Hypothalamus (tissue), 51 donors: ENCODE measurements around the gene MINK1.
"Not testable (repeated sequence)": the region's sequence is repeated elsewhere in the genome, so short reads cannot be mapped to it uniquely, and the experiment has no call there.

Source experiments
- DNase-seq, 51 donors: peaks; one replicate each; lab custom pipeline; 2025; lab: John Stamatoyannopoulos, UW

MINK1 gene

DNA sequence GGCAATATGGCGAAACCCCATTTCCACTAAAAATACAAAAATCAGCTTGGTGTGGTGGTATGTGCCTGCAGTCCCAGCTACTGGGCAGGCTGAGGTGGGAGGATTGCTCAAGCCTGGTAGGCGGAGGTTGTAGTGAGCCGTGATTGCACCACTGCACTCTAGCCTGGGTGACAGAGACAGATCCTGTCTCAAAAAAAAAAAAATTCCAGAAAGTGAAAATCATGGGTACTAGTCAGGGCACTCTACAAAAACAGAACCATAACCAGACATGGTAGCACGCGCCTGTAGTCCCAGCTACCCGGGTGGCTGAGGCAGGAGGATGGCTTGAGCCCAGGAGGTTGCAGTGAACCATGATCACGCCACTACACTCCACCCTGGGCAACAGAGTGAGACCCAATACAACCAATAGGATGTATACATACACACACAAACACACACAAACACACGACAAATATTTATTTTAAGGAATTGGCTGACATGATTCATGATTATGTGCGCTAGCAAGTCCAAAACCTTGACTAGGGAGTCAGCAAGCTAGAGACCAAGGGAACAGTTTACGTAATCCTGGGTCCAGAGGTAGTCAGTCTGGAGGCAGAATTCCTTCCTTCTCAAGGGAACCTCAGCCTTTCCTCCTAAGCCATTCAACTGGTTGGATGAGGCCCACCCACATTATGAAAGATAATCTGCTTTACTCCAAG, 87.4 kb downstream of the MINK1 start:
- DNase-seq, result no peak

DNA sequence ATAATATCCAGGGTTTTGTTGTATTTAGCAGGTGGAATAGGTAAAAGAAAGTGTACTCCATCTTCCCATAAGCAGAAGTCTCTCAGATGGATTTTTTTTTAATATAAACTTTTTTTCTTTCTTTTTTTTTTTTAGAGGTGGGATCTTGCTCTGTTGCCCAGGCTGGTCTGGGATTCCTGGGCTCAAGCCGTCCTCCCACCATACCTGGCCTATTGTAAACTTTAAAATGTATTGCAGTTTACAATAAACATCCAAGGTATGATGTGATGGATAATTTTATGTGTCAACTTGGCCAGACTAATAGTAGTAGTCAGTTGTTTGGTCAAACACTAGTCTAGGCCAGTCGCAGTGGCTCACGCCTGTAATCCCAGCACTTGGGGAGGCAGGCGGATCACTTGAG, 88.2 kb downstream of the MINK1 start:
- DNase-seq, result no peak

DNA sequence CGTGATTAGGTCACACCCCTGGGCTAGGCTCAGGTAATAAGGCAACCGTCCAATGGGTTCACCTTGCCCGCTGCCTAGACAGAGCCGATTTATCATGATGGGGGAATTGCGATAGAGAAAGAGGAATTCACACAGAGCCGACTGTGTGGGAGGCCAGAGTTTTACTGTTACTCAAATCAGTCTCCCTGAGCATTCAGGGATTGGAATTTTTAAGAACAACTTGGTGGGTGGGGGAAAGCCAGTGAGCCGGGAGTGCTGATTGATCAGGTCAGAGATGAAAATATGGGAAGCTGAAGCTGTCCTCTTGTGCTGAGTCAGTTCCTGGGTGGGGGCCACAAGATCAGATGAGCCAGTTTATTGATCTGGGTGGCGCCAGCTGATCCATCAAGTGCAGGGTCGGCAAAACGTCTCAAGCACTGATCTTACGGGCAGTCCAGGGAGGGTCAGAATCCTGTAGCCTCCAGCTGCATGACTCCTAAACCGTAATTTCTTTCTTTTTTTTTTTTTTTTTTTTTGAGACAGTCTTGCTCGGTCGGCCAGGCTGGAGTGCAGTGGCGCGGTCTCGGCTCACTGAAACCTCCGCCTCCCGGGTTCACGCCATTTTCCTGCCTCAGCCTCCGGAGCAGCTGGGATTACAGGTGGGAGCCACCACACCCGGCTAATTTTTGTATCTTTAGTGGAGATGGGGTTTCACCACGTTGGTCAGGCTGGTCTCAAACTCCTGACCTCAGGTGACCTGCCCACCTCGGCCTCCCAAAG, 93.6 kb downstream of the MINK1 start:
- DNase-seq, result not testable (repeated sequence)

DNA sequence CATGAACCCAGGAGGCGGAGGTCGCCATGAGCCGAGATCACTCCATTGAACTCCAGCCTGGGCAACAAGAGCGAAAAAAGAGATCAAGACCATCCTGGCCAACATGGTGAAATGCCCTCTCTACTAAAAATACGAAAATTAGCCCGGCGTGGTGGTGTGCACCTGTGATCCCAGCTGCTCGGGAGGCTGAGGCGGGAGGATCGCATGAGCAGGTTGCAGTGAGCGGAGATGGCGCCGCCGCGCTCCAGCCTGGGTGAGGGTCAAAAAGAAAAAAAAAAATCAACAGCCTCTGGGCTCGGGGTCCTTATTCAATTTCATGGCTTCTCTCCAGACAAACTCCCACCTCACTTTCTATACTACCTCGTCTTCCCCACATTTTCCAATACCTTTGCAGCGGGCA, 95.7 kb downstream of the MINK1 start:
- no peak for DNase-seq

DNA sequence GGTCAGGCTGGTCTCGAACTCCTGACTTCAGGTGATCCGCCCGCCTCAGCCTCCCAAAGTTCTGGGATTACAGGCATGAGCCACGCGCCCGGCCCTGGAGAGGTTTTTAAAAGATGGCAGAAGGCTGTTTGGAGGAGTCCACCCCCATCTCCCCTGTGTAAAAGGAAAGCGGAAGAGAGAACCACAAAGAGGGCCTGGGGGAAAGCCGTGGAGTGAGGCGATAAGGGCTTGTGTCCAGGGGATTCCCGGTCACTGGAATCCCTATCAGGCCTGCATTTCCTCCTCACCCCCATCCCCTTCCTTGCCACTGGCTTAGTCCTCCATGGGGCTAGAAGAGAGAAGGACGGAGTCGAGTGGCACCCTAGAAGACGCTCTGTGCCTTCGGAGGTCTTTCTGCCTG, 98.8 kb downstream of the MINK1 start, which contains the start of gene GP1BA:
GP1BA (plus strand) TSS at position 315 of the 400 bp plus-strand sequence. CDS start 328 bp downstream, outside the sequence.
- no peak for DNase-seq

DNA sequence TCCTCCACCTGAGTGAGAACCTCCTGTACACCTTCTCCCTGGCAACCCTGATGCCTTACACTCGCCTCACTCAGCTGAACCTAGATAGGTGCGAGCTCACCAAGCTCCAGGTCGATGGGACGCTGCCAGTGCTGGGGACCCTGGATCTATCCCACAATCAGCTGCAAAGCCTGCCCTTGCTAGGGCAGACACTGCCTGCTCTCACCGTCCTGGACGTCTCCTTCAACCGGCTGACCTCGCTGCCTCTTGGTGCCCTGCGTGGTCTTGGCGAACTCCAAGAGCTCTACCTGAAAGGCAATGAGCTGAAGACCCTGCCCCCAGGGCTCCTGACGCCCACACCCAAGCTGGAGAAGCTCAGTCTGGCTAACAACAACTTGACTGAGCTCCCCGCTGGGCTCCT, 99.6 kb downstream of the MINK1 start:
- no peak for DNase-seq

DNA sequence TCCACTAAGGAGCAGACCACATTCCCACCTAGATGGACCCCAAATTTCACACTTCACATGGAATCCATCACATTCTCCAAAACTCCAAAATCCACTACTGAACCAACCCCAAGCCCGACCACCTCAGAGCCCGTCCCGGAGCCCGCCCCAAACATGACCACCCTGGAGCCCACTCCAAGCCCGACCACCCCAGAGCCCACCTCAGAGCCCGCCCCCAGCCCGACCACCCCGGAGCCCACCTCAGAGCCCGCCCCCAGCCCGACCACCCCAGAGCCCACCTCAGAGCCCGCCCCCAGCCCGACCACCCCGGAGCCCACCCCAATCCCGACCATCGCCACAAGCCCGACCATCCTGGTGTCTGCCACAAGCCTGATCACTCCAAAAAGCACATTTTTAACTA, 100.5 kb downstream of the MINK1 start:
- no peak for DNase-seq

DNA sequence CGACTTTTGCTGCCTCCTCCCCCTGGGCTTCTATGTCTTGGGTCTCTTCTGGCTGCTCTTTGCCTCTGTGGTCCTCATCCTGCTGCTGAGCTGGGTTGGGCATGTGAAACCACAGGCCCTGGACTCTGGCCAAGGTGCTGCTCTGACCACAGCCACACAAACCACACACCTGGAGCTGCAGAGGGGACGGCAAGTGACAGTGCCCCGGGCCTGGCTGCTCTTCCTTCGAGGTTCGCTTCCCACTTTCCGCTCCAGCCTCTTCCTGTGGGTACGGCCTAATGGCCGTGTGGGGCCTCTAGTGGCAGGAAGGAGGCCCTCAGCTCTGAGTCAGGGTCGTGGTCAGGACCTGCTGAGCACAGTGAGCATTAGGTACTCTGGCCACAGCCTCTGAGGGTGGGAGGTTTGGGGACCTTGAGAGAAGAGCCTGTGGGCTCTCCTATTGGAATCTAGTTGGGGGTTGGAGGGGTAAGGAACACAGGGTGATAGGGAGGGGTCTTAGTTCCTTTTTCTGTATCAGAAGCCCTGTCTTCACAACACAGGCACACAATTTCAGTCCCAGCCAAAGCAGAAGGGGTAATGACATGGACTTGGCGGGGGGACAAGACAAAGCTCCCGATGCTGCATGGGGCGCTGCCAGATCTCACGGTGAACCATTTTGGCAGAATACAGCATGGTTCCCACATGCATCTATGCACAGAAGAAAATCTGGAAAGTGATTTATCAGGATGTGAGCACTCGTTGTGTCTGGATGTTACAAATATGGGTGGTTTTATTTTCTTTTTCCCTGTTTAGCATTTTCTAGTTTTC, 101.2 kb downstream of the MINK1 start:
- DNase-seq, result peak in 3 of 51 donors; percentile 8 to 12 (median 9)

DNA sequence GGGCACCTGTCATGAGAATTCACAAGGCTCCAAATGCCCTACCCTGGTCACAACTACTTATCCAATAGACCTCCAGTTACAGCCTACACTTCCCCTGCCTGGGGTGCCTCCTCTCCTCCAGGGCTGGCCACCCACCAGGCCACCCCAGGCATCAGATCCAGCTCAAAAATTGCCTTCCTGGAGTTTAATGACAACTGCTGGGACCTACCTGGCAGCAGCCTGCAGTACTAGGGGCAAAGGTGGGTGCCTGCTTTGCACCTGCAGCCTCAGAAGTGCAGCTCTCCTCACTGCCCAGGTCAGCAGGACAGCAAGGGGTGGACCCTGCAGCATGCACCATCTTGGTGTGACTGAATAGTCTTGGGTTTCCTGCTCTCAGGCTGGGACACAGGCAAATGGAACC, 102.5 kb downstream of the MINK1 start:
- DNase-seq, result no peak

DNA sequence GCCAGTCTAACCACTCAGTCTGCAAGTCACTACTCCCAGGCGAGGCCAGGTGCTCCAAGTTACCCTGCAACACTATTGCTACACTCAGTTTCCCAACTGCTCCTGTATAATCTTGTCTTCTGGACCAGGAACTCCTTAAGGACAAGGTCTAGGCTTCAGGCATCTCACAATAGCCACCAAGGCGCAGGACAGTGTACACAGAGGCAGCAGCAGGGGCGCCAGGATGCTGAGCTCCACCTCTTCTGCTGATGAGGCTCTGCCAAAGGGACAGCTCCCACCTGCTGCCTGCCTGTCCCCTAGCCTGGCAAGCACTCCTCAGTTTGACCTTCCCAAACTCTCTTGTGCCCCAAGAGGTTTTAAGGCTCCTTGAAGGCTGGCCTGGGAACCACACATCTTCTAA, 103.3 kb downstream of the MINK1 start:
- no peak for DNase-seq

DNA sequence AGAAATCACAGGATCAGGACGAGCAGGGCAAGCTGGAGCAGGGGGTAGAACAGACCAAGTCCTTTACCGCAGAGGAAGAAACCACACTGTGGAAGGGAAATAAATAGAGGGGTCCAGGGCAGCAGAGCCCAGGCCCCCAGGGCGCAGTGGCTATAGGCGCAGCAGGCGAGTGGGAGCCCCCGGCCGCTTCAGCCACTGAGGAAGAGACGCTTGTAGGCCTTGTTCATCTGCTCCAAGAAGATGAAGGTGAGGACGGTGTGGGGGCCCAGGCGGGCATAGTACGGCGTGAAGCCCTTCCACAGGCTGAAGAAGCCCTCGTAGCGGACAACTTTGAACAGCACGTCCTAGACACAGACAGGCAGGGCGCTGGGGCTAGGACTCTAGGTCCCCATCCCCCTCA, 104.4 kb downstream of the MINK1 start:
- DNase-seq, result no peak

DNA sequence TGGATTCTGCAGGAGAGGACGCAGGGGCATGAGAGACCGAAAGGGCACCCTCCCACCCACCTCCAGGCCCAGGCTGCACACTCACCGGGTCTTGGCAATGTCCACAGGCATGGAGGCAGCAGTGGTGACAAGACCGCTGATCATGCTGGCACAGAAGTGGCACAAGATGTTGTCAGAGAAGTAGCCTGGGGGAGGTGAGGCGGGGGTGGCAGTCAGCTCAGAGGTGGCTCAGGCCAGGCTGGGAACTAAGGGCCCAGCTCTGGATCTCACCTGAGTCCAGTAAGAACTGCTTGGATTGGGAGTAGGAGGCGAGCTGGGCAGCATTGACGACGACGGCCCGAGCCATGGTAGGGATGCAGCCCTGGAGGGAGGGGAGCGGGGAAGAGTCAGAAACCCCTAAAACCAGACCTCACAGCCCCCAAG, 104.9 kb downstream of the MINK1 start:
- no peak for DNase-seq

DNA sequence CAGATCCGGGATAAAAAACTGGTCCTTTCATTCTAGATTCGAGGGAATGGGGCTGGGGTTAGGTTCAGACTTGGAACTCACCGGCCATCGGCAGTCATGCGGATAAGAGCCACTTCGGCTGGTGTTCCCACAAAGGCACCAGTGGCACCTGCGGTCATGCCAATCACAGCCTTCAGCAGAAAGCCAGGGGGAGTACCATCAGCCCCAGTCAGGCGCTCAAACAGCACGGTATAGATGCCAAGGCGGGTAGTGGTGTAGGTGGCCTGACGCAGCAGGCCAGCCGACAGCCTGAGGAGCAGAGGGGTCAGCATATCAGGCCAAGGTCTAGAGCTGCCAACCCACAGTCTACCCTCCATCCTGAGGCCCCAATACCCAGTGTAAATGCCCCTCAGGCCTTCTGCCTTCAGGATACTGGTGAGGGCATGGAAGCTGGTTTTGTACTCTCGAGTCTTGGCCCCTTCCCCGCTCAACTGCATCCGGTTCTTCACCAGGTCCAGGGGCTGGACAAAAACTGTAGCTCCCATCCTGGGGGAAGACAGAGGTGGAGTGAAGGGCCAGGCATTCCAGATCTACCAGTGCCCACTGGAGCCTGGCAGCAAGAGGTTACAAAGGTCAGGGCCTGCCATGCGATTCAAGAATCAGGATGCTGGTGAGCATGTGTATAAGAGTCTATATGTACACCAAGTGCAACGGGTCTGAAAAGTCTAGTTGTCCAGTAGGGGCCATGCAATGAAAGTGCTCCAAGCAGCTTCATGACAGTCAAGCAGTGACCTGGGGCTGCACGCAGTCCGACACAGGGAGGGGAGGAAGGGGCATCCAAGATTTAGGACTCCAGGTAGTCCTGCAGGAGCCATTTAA, 105.8 kb downstream of the MINK1 start:
- DNase-seq, result no peak

DNA sequence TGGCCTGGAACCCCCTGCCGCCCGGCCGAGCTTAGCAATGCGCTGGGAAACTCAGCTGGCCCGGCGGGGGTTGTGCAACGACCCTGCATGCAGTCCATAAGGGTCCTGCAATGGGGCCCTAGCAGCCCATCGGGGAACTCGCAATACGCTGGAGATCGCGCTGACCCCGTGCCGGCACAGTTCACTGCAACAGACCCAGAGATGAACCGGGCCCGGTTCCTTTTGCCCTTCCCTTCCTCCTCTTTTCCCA, 106.3 kb downstream of the MINK1 start:
- DNase-seq, result peak in 3 of 51 donors; percentile 49 to 57 (median 54)

DNA sequence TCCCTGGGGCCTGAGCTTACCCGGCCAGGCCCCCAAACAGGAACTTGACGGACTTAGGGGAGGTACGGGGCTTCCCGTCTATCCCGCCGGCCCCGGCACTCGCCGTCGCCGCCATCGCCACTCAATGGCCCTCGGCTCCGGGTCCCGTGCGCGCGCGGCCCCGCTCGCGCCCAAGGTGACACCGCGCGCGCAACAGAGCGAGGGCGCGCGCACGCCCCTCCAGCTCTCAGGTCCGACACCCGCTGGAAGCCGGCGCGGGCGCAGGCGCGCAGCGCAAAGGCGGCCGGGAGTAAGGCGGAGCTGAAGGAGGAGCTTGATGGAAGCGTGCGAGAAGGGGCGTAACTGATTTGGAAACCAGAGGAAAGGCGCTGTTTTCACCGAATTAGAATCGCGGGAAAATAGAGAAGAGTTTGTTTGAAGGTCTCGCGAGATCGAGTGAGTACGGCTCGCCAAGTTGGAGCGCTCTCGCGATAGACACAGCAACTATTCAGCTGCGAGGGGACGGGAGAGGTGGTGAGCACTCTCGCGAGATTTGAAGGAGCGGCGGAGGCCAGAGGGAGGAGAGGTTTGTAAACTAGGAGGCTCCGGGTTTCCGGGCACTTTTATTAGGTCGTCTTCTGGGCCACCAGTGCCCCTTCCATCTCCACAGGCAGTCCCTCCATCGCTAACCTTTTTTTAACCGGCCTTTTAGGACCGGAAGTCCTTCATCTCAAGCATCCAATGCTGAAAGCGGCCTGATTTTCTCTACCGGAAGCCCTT, 106.8 kb downstream of the MINK1 start, which contains the start of the genes RNF167 and SLC25A11:
RNF167 (plus strand) TSS at position 473 of the 759 bp plus-strand sequence. CDS start 642 bp downstream, outside the sequence.
SLC25A11 (minus strand) TSS at position 251 of the 759 bp plus-strand sequence; CDS start at position 115, 136 bp downstream.
- DNase-seq, result peak; percentile 65 to 99 (median 93)

DNA sequence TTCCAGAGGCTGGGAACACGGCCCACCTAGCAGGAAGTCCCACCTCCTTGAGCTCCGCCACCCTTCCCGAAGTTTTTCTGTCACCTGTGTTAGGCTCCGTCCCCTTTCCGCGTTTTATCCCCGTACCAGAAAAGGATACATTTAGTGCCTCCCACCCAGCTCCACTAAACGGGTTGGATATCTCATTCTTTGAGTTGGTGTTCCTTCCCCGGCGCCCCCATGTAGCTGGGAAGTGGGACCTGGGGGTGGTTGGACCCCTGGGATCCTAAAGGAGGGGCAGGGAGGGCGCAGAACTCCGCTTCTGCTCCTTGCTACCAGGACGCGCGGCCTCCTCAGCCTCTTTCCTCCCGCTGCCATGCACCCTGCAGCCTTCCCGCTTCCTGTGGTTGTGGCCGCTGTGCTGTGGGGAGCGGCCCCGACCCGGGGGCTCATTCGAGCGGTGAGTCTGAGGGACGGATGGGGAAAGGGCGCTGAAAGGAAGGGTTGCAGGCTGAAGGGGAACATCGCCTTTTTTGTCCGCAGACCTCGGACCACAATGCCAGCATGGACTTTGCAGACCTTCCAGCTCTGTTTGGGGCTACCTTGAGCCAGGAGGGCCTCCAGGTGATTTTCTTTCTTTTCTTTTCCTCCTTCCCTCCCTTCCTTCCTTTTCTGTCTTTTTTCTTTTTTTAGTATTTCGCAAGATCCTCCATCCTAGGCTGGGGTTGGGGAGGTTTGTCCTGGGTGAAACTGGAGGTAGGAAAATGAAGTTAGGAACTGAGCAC, 107.6 kb downstream of the MINK1 start:
- DNase-seq, result peak in 3 of 51 donors; percentile 70 to 80 (median 71)

DNA sequence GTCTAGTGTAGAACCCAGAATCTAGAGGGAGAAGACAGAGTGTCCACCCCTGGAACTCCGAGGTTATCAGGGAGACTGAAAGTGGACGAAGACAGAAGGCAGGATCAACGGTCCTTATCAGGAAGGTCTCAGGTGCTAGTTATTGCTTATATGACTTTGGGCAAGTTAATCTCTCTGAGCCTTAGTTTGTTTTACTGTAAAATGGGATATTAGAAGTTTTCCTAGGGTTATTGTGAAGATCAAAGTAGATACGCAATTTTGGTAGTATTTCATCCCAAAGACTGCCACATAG, 108.1 kb downstream of the MINK1 start:
- DNase-seq, result no peak

DNA sequence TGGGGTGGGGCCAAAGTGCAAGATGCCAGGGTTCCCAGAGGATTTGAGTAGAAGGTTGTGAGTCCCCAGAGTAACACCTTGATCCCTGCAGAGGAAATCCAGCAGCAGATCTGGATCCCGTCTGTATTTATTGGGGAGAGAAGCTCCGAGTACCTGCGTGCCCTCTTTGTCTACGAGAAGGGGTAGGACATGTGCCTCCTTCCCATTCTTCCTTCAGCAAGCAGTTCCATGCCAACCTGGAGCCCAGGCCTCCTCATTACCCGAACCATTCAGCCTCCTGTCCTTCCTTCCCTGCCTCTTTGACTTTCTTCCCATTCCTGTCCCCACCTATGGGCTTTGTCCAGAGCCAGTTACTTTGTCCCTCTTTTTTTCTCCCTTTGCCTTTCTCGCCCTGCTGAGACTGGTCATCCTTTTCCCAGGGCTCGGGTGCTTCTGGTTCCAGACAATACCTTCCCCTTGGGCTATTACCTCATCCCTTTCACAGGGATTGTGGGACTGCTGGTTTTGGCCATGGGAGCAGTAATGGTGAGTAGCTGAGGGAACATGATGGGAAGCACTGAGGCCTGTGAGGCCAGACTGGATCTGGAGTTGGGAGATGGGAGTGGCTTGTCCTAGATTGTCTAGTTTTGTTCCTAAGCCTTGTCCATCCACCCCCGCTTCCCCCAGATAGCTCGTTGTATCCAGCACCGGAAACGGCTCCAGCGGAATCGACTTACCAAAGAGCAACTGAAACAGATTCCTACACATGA, 109.8 kb downstream of the MINK1 start:
- no peak for DNase-seq
